HG03175 (cell line): ENCODE data around the gene ATPAF1.
"Not testable (repeated sequence)": the region's sequence is repeated elsewhere in the genome, so short reads cannot be mapped to it uniquely, and the experiment has no call there.

Experiments
- ATAC-seq: cut with Tn5 transposase; IDR thresholded peaks from one replicate; pipeline ENCODE4 v1.9.1; 2021; ENCODE audit warnings: mild to moderate bottlenecking, moderate library complexity; ENCODE audit not compliant: unreplicated experiment

Gene ATPAF1, protein sequence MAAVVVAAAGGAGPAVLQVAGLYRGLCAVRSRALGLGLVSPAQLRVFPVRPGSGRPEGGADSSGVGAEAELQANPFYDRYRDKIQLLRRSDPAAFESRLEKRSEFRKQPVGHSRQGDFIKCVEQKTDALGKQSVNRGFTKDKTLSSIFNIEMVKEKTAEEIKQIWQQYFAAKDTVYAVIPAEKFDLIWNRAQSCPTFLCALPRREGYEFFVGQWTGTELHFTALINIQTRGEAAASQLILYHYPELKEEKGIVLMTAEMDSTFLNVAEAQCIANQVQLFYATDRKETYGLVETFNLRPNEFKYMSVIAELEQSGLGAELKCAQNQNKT

DNA sequence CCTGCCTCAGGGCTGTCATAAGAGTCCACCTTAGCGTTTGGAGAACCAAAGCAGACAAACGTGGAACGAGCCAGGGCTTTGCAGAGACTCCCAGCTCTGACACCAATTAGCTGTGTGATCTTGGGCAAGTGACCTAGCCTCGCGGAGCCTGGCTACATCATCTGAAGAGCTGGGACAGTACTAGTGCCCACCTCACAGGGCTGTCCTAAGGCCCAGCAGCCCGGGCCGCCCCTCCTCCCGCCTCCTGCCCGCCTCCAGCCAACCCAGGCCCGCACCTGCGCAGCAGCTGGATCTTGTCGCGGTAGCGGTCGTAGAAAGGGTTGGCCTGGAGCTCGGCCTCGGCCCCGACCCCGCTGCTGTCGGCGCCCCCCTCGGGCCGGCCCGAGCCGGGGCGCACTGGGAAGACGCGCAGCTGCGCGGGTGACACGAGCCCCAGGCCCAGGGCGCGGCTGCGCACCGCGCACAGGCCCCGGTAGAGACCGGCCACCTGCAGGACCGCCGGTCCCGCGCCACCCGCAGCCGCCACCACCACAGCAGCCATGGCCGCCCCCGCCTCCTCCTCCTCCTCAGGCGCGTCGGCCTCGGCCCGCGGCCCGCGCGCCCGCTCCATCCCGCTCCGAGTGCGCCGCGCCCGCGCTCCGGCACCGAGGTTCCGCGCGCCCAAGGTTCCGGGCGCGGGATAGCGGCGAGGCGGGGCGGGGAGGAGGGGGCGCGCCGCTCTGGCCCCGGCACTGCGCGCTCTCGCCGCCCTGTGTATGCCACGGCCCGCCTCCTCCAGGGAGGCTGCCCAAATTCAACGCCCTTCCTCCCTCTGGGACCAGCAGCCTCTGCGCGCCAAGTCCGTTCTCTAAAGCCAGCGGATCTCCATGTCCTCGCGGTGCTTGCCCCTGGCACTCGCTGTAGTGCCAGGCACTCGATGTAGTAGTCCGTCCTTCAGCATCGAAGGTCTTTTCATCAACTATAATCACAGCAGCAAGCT, at the start of gene ATPAF1:
ATPAF1 (minus strand) TSS at position 583 of the 979 bp plus-strand sequence; CDS start at position 541, 42 bp downstream.
- peak; percentile 85 for ATAC-seq

DNA sequence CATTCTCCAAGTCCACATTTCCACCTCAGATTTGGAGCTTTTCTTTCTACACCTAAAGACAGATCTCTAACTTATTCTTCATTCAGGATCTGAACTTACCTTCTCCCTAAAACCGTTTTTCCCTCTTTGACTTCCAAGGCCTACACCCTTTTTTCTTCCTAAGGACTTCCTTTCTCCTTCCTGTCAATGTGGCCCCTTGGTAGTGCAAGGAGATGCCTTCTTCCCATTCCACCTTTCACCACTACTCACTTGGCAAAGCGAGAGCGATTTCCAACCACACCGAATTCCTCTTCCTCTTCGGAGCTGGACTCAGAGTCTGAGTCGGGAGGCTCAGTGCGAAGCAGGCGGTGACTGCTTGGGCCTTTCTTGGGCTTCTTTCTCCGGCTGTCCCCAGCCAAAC, 49.5 kb upstream of the ATPAF1 start:
- no peak for ATAC-seq

DNA sequence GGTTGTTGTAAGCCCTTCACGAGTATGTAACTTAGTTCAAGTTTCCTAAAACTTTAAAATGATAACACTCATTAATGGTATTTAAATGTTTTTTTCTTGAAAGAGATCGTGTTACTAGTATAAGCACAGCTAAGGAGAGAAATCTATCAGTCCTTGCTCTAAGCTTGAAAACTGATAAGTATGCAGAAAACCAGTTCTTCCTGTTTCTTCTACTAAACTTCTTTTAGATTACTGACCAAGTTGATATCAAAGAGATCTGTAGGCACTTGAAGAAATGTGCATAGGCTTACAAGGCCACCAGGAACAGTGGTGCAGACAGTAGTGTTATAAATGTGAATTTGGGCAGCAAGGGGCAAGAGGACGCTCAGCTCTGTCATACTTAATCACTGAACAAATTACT, 46.8 kb upstream of the ATPAF1 start:
- ATAC-seq: no peak

DNA sequence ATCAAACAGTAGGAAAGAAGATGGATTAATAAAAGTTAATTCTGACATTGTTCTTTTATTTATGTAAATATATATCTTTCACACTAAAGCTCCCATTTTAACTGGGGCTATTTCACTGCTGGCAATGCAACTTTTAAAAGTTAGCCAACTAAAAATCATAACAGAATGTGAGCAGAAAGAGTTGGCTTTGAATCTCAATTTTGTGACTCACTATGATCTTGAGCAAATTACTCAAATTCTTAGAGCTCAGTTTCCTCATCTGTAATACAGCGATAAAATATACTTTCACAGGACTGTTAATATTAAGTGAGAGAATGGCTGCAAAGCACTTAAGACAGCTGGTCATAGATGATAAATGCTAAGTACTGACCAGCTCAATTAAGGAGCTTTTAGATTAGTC, 40.0 kb upstream of the ATPAF1 start:
- ATAC-seq: no peak

DNA sequence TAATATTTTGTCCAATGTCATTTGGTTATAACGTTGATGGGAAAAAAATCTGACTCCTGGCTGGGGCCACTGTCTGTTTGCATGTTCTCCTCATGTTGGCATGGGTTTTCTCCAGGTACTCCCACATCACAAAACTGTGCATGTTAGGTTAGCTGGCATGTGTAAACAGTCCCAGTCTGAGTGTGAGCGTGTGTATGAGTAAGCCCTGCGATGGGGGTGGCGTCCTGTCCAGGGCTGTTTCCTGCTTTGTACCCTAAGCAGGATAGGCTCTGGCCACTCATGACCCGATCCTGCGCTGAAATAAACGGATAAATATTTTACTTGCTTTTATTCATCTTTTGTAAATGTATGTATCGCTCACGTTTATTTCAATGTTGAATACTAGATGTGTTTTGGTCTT, 37.2 kb upstream of the ATPAF1 start:
- no peak for ATAC-seq

DNA sequence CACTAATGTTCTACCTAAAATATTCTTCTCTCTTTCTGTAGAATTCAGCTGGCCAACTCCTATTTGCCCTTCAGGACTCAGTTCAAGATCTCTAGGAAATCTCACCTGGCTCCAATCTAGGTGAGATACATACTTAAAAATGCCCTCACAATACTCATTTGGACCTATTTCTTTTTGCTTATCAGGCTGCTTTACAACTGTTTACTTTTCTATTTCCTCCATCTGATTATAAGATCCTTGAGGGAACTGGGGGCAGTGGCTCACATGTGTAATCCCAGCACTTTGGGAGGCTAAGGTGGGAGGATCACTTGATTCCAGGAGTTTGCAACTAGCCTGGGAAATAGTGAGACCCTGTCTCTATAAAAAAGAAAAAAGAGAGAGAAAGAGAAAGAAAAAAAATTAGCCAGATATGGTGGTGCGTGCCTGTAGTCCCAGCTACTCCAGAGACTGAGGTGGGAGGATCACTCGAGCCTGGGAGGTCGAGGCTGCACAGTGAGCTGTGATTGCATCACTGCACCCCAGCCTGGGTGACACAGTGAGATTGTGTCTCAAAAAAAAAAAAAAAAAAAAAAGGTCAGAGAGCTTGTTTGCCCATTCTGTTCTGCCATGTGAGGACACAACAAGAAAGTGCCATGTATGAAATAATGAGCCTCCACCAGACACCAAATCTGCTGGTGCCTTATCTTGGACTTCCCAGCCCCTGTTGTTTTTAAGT, 35.9 kb upstream of the ATPAF1 start:
- no peak for ATAC-seq

DNA sequence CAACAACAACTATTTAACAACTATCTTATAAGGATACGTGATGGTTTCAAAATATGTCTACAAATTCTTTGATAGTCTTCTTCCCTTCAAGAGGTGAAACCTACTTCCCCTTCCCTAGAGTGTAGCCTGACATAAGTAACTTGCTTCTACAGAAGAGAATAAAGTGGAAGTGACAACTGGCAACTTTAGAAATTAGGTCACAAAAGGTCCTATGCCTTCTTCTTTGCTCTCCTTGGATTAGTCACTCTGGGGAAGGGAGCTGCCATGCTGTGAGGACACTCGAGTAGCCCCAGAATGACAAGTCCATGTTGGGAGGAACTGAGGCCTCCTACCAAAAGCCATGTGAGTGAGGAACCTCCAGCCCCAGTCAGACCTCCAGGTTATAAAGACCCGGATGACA, 31.5 kb upstream of the ATPAF1 start:
- ATAC-seq: no peak

DNA sequence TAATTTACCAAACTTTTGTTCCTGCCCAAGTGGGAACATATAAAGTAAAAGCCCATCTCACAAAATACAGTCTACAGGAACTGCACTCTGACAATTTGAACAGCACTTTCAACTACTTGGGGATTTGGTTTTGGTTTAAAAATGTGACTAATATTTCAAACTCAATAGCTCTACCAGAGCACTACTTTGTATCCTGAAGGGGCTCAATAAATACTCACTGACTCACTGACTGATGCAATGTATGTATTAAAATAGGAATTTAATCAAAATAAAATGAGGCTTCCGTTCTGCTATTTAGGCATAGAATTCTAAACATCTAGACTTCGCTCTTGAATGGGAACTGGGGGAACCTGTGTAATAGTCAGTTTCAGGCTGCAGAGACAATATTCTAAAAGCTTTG, 28.9 kb upstream of the ATPAF1 start:
- ATAC-seq: no peak

DNA sequence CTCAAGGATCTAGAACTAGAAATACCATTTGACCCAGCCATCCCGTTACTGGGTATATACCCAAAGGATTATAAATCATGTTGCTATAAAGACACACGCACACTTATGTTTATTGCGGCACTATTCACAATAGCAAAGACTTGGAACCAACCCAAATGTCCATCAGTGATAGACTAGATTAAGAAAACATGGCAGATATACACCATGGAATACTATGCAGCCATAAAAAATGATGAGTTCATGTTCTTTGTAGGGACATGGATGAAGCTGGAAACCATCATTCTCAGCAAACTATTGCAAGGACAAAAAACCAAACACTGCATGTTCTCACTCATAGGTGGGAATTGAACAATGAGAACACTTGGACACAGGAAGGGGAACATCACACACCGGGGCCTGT, 26.5 kb upstream of the ATPAF1 start:
- not testable (repeated sequence) for ATAC-seq

DNA sequence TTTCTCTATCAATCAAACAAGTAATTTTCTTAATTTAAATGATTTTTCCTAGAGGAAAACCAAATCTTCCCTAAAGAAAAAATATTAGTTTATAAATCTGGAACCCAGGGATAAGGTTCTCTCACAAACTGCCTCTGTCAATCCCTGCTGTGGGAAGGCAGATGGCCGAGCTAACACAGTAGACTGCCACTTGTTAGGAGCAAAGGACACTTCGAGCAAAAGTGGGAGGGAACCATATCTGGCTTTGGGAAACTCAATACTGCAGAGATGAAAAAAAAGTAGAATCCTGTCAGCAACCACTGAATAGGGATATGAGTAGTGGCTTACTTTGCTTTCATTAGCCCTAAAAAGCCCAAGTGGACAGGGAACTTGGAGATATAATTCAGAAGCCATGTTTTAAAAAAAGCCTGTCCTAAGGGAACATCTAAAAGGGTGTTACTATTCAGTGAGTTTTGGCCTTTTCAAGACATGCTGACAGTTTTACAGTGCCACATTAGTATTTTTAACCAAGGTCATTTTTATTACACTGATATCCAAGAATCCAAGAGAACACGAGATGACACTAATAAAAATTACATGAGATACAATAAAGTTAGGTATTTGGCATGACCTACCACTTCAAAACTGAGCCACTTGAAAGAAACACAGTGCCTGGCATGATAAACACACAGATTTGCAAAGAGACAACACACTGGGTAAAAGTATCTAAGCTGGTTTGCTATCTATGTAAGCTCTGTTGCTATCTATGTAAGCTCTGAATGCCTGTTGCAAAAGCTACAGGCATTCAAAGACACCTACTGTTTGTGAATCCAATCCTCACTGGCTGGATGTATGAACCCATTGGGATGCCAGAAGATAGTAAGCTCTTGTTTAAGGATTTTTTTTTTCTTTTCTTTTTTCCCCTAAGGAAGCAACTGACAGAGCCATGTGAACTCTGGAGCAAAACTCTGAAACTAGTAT, 24.9 kb upstream of the ATPAF1 start:
- no peak for ATAC-seq

DNA sequence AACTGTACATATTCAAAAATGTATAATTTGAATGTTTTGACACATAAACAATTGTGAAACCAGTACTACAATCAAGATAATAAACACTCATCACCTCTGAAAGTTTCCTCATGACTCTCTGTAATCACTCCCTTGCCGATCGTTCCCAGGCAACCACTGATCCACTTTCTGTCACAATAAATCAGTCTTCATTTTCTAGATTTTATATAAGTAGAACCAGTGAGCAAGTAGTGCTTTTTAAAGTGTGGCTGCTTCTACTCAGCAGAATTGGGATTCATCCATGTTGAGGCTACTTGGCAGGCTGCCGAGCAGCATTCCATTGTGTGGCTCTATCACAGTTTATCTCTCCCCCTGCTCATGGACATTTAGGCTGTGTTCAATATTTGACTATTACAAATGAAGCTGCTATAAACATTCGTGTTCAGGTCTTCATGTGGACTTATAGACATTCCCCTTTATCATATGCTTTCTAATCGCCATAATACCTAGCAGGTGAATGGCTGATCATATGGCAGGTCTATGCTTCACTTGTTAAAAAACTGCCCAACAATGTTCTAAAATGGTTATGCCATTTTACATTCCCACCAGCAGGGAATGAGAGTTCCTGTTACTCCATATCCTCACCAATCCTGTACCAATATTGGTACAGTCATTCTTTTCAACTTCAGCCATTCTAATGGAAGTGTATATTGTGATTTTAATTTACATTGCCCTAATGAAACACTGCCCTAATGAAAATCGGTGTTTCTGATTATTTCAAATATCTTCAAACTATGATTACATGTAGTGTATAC, 24.0 kb upstream of the ATPAF1 start:
- no peak for ATAC-seq

DNA sequence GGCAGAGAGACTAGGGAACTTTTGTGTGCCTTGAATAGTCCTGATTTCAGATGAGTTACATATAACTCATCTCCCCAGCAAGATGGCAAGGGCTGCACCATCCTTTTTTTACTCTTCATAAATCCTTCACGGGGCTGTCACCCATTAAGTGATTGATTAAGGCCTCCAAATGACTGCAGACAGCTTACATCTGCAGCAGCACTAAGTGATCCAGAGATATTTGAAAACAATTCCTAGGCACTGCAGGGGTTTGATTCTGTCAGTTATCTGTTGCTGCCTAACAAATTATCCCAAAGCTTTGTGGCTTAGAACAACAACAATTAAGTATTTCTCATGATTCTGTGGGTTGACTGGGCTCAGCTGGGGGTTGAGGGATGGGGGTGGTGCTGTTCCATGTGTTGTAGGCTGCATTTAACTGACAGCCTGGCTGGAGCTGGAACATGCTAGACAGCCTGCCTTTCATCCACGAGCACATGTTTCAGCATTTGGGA, 22.8 kb upstream of the ATPAF1 start:
- no peak for ATAC-seq

DNA sequence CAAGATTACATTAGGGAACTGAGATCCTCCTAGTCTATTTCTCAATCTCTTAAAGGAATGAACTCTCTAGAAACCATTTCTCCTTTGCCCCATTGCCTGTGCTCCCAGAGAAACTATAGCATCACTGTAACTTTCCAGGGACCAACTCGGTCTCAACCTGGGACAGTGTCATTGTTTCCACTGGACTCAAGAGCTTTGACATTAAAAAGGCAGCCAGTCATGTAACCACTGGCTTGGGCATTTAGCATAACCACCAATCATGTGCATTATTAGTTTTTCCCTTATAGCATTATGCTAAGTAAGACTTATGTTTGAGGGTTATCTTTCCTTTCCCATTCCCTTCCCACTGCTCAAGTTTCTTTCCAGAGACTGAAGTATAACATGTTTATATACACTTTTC, 21.7 kb upstream of the ATPAF1 start:
- ATAC-seq: no peak

DNA sequence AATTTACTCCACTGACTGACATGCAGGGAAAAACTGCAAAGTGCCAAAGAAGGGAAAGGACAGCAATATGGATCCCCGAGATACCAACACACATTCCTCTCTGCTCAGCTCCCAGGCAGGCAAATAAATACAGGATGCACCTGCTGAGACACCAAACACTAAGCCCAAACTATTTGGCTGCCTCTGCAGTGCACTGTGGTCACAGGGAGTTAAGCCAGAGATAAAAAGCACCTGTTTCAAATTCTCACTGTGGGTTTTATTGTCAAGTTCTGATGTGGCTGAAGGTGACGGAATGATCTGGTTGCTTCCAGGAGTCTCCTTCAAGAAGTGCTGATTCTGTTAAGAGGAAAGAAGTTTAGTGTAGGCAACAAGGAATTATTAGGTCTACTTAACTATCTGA, 21.2 kb upstream of the ATPAF1 start:
- ATAC-seq: no peak

DNA sequence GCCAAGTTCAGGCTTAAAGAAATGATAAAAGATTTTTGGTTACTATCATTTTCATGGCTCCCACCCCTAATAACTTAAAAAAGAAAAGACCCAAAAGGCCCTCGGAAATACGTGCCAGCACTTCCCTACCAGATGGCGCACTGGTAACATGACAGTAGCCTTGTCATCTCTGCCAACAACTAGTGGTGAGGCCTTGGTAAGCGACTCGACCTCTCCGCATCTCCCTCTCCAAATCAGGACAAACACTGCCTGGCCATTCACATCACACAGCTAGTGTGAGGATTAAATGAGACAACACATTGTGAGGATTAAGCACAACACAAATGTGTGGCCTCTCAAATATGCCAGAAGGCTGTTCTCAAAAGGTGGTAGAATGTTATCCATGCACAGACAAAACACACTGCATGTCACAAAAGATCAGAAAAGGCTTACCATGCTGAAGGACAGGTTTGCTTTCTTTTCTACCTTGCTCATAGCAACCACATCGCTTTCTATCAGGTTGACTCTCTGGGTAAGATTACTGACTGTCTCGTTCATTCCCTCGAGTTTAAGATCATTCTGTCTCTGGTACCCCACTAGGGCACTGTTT, 19.9 kb upstream of the ATPAF1 start:
- ATAC-seq: no peak

DNA sequence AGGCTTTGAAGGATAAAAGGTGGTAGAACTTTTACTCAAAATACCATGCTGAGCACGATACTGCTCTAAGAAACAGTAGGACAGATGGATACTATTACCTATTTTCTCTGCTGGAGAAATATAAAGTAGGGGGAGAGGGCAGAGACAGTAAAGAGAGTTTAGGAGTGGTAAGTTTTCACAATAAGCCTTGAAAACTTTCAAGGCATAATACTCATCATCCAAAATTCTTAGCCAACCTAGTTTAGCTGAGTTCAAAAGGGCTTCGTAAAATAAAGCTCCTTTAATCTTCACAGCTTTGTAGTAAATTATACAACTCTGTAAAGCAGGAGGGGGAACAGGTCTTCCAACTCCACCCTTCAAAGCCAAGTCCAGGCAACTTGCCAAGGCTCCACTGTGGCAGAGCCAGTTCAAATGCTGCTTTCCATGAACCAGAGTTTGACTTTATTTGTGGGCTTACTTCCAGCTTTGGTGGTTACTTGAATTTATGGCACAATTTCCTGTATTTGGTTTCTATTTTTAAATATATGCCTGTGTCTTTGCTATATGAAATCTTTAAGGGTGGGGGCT, 19.0 kb upstream of the ATPAF1 start:
- ATAC-seq: no peak

DNA sequence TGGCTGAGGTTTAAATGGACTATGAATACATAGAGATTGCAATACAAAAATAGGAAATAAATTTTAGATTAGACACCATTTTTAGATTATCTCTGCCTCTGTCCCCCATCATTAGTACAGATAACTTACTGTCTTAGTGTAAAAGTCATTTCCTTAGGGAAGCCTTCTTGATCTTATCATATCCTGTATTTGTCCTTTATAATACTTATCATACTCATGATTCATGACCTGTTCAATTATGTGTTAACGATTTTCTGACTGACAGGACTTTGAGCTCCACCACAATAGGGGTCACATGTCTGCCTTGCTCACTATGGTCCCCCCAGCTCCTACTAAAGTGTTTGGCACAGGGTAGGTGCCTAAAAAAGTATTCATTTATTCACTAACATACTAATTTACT, 18.1 kb upstream of the ATPAF1 start:
- ATAC-seq: no peak

DNA sequence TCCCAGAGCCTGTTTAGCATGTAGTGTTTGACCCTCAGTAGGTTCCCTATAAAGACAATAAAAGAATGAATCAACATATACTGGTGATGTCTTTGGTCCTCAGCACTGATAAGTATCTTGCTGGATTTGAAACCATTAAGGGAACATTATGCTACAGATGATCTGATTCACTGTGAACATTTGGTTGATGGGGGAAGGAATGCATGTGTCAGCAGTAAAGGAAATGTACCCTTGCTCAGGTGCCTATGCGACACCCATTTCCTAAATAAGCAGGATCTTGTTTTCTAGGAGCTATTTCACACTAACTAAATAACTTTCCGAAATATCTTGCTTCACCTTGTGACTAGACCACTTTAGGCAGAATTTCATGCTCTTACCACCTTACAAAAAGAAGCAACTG, 16.5 kb upstream of the ATPAF1 start:
- no peak for ATAC-seq

DNA sequence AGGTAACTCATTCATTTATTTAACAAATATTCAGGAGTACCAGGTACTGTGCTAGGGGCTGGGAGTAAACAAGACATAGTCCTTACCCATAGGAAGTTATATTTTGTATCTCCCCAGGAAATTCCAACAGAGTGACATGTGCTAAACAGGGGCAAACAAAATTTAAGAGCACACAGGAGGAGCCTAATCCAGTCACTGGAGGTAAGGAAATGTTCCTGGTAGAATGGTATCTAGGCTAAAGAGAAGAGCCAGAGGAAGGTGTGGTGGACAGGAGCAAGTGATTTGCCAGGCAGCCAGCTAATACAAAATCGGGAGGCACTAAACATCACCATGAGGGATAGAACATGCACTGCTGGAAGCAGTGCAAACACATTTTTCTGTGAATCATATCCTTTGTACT, 13.9 kb upstream of the ATPAF1 start:
- no peak for ATAC-seq
